Activated T-cell treated with anti-CD3 and anti-CD28 coated beads, Interleukin-2, amount 50 U/mL, for 4 hours (primary cell): ENCODE results near the gene HOXD12. TPM values are rescaled to one million over a fixed set of nuclear protein-coding genes. Genes with fewer than 3 reads are reported as not detected.

Experiments used
- total RNA-seq, 3 donors: library from RNA; stranded (reverse); gene quantifications; one replicate each; pipeline ENCODE4 v1.2.1, GENCODE V29; 2021

The HOXD12 gene
- total RNA-seq, 3 donors from 2014 or later, result not detected

Other genes with a start within 250 kb of the HOXD12 start
- 10 to 100 TPM; 25.2 to 26.7 (median 25.6) TPM for gene LNPK, start 97.5 kb upstream of the HOXD12 start, total RNA-seq
- gene EVX2, start 15.8 kb upstream of the HOXD12 start, total RNA-seq, result not detected
- not detected for gene HOXD13, start 7.1 kb upstream of the HOXD12 start, total RNA-seq
- not detected for gene HOXD11, start 7.5 kb downstream of the HOXD12 start, total RNA-seq
- gene HOXD10, start 17.0 kb downstream of the HOXD12 start, total RNA-seq, result not detected
- not detected for gene HOXD9, start 22.9 kb downstream of the HOXD12 start, total RNA-seq
- gene HOXD8, start 29.9 kb downstream of the HOXD12 start, total RNA-seq, result under 1 TPM in 1 of 3 donors, not detected in 2; 0.11 TPM
- gene HOXD4, start 51.8 kb downstream of the HOXD12 start, total RNA-seq, result not detected
- gene HOXD3, start 57.5 kb downstream of the HOXD12 start, total RNA-seq, result not detected
- not detected for gene HOXD1, start 88.9 kb downstream of the HOXD12 start, total RNA-seq
- 10 to 100 TPM; 29.9 to 35.1 (median 31.3) TPM for gene MTX2, start 169.6 kb downstream of the HOXD12 start, total RNA-seq